ENCODE results near the gene KSR2. TPM values are rescaled to one million over a fixed set of nuclear protein-coding genes. Genes with fewer than 3 reads are reported as not detected.

KSR2 gene
- total RNA-seq, 1 donor from 2014 or later, result not detected

GRCh38 chr12:117727301-117727700, 241.5 kb downstream of the KSR2 start:
- Mint-ChIP-seq H3K9me3 (ENCODE audit: low read depth) (no peaks in the 10 kb centered on the region), H3K36me3 (ENCODE audit: low read depth) (no peaks in the 10 kb centered on the region), H3K27ac (ENCODE audit: unreplicated experiment) (no peak overlapping the region), H3K4me3 (ENCODE audit: unreplicated experiment) (no peak overlapping the region), H3K4me1 (ENCODE audit: low read depth) (no peaks in the 10 kb centered on the region), H3K27me3 (ENCODE audit: low read depth) (peaks cover 37% of the 10 kb centered on the region)
- no peak for TF ChIP-seq CTCF (IDR thresholded peaks at IDR 0.05)
- DNase-seq (ENCODE audit: low spot score), result no peak

- no peak for TF ChIP-seq CTCF (IDR thresholded peaks at IDR 0.05)
- no peaks in the 10 kb centered on the region for H3K4me1 Mint-ChIP-seq (ENCODE audit: low read depth)
- no peak for DNase-seq (ENCODE audit: low spot score)
- H3K27ac Mint-ChIP-seq (ENCODE audit: unreplicated experiment), result no peak overlapping the region
- H3K4me3 Mint-ChIP-seq (ENCODE audit: unreplicated experiment), result no peak overlapping the region
- H3K9me3 Mint-ChIP-seq (ENCODE audit: low read depth), result no peaks in the 10 kb centered on the region
- H3K27me3 Mint-ChIP-seq (ENCODE audit: low read depth), result peaks cover 39% of the 10 kb centered on the region
- no peaks in the 10 kb centered on the region for H3K36me3 Mint-ChIP-seq (ENCODE audit: low read depth)
These were observed 244.2 kb downstream of the KSR2 start for GRCh38 chr12:117724543-117724942.

- no peak for DNase-seq (ENCODE audit: low spot score)
- no peak for TF ChIP-seq CTCF (IDR thresholded peaks at IDR 0.05)
- Mint-ChIP-seq H3K9me3 (ENCODE audit: low read depth) (peaks cover 5% of the 10 kb centered on the region), H3K36me3 (ENCODE audit: low read depth) (no peaks in the 10 kb centered on the region), H3K27ac (ENCODE audit: unreplicated experiment) (no peak overlapping the region), H3K4me1 (ENCODE audit: low read depth) (no peaks in the 10 kb centered on the region), H3K27me3 (ENCODE audit: low read depth) (peaks cover 32% of the 10 kb centered on the region), H3K4me3 (ENCODE audit: unreplicated experiment) (no peak overlapping the region)
These were observed 250.2 kb downstream of the KSR2 start for GRCh38 chr12:117718559-117718958.

- peaks cover 5% of the 10 kb centered on the region for H3K9me3 Mint-ChIP-seq (ENCODE audit: low read depth)
- H3K27ac Mint-ChIP-seq (ENCODE audit: unreplicated experiment), result no peak overlapping the region
- H3K4me3 Mint-ChIP-seq (ENCODE audit: unreplicated experiment), result no peak overlapping the region
- DNase-seq (ENCODE audit: low spot score), result no peak
- no peak for TF ChIP-seq CTCF (IDR thresholded peaks at IDR 0.05)
- no peaks in the 10 kb centered on the region for H3K36me3 Mint-ChIP-seq (ENCODE audit: low read depth)
- H3K27me3 Mint-ChIP-seq (ENCODE audit: low read depth), result peaks cover 34% of the 10 kb centered on the region
- H3K4me1 Mint-ChIP-seq (ENCODE audit: low read depth), result no peaks in the 10 kb centered on the region
These were observed 250.6 kb downstream of the KSR2 start for GRCh38 chr12:117718141-117718540.

GRCh38 chr12:117714203-117714602, 254.6 kb downstream of the KSR2 start:
- DNase-seq (ENCODE audit: low spot score), result no peak
- H3K27ac Mint-ChIP-seq (ENCODE audit: unreplicated experiment), result no peak overlapping the region
- H3K9me3 Mint-ChIP-seq (ENCODE audit: low read depth), result peaks cover 5% of the 10 kb centered on the region
- TF ChIP-seq CTCF (IDR thresholded peaks at IDR 0.05), result no peak
- H3K27me3 Mint-ChIP-seq (ENCODE audit: low read depth), result peaks cover 39% of the 10 kb centered on the region
- no peaks in the 10 kb centered on the region for H3K4me1 Mint-ChIP-seq (ENCODE audit: low read depth)
- H3K4me3 Mint-ChIP-seq (ENCODE audit: unreplicated experiment), result no peak overlapping the region
- no peaks in the 10 kb centered on the region for H3K36me3 Mint-ChIP-seq (ENCODE audit: low read depth)
